GOT3 (cell line): Measurements from ENCODE around the gene NLRP4.

Experiments used
- DNase-seq: peaks from one replicate; lab custom pipeline; 2025; ENCODE audit warnings: mixed read lengths; lab: John Stamatoyannopoulos, UW

NLRP4 gene, protein sequence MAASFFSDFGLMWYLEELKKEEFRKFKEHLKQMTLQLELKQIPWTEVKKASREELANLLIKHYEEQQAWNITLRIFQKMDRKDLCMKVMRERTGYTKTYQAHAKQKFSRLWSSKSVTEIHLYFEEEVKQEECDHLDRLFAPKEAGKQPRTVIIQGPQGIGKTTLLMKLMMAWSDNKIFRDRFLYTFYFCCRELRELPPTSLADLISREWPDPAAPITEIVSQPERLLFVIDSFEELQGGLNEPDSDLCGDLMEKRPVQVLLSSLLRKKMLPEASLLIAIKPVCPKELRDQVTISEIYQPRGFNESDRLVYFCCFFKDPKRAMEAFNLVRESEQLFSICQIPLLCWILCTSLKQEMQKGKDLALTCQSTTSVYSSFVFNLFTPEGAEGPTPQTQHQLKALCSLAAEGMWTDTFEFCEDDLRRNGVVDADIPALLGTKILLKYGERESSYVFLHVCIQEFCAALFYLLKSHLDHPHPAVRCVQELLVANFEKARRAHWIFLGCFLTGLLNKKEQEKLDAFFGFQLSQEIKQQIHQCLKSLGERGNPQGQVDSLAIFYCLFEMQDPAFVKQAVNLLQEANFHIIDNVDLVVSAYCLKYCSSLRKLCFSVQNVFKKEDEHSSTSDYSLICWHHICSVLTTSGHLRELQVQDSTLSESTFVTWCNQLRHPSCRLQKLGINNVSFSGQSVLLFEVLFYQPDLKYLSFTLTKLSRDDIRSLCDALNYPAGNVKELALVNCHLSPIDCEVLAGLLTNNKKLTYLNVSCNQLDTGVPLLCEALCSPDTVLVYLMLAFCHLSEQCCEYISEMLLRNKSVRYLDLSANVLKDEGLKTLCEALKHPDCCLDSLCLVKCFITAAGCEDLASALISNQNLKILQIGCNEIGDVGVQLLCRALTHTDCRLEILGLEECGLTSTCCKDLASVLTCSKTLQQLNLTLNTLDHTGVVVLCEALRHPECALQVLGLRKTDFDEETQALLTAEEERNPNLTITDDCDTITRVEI

DNA sequence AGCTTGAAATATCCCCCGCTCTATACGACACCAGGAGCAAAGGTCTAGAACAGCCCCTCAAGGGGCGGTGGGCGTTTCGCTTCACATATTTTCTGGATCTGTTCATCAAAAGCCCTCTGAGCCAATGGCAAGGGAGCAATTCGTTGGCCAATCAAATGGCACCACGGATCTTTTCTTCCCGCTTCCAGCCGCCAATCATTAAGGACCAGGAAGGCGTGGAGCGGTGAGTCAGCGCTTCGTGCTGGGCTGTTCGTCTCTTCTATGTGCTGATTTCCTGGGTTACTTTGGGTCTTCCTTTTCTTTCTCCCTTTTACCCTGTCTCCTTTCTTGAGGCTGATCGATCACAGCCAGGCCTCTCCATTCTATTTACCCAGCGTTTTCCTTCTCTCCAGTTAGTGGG is at the start of gene NLRP4:
Gene NLRP4 (plus strand): TSS at position 201 of the 400 bp plus-strand sequence. CDS start 15,541 bp downstream, outside the sequence.
- DNase-seq = no peak

DNA sequence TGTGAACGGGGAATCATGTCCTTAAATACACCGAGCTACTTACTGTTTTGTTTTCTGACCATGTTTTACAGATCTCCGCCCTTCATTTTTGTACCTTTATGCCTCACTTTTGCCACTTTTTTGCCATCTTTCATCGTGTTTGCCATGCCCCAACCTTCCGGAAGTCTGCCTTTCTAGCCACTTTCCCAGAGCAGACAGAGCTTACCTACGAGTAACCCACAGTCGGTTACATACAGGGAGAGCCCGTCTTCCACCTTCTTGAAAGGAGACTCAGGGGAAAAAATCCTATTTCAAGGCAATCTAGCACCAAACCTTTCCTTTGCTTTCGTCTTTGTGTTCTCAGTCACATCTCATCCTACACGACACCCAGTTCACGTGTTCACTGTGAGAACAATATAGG is 41.3 kb upstream of the NLRP4 start:
- no peak for DNase-seq

DNA sequence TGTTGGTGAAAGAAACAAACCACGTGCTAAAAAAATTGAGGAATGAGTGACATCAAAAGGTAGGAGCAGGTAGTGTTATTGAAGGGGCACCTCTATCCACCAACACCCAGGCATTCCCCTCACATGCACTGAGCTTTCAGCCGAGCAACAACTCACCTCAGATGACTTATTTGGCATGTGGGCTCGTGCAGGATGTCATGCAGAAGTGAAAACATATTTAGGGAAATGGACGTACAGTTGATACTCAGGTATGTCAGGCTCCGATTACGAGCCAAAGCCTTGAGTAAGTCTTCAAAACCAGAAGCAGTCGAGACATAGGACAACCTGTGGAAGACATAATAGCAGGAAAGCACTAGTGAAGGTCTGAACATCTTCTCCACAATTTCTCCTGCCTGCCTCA is 34.9 kb upstream of the NLRP4 start:
- DNase-seq = no peak

DNA sequence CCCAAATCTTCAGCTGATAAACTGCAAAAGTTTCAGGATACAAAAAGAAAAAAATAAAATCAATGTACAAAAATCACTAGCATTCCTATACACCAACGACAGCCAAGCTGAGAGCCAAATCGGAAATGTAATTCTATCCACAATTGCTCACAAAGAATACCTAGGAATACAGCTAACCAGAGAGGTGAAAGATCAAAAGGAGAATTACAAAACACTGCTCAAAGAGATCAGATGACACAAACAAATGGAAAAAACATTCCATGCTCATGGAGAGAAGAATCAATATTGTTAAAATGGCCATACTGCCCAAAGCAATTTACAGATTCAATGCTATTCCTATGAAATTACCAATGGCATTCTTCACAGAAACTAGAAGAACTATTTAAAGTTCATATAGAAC is 34.1 kb upstream of the NLRP4 start:
- no peak for DNase-seq

DNA sequence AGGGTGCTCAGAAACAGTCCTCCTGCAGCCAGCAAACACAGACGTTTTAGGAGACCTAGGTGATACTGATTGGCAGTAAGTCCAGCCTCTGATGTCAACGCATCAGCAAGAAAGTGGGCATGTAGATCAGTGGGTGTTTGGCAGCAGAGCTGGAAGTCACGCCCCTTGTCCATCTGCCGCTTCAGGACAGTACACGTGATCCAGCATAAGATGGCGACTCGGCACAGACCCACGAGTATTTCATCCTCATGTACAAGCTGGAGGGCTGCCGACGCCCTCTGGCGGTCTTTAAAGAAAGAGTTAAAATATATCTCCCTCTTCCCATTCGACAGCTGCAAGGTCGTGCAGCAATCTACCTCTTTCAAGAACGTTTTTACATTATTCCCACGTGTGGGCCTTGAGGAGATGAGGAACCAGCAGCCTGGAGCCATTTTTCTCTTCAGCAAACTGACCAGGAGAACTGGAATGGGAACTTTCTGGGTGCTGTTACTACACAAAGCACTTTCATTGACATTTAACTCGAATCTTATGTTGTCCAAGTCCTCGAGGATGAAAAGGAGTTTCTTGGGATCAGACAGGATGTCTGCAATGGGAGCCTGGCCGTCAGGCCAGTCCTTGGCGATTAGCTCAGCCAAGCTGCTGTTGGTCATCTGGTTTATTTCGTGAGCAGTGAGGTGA is 26.8 kb upstream of the NLRP4 start:
- DNase-seq = no peak

DNA sequence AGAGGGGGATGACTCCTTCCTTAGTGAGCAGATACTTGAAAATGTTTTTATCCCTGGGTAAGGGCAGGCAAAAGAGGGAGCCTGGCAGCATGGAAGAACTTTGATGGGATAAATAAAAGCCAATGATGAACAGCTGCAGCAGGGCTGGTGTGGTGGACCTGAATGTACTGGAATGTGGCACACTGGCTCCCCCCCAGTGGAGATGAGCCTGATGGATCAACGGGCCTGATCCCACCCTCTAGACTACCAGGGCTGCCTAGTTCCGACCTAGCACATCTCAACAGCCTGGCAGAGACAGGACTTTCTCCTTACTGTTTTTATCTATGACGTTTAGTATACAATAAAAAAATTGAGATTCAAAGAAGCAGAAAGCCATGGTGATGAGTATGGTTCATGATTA is 25.0 kb upstream of the NLRP4 start:
- DNase-seq = no peak

DNA sequence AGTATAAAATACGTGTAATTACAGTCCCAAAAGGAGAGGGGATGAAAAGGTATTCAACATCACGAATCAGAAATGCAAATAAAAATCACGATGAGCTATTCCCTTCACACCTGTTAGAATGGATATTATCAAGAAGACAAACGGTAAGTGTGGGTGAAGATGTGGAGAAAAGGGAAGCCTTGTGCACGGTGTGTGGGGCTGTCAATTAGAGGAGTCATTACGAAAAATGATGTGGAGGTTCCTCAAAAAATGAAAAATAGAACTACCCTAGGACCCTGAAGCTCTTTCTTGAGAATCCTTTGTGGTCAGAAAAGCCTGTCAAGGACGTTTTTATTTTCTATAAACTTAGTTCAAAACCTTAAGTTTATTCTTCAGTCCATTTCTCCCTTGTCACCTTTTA is 23.9 kb upstream of the NLRP4 start:
- DNase-seq = no peak

DNA sequence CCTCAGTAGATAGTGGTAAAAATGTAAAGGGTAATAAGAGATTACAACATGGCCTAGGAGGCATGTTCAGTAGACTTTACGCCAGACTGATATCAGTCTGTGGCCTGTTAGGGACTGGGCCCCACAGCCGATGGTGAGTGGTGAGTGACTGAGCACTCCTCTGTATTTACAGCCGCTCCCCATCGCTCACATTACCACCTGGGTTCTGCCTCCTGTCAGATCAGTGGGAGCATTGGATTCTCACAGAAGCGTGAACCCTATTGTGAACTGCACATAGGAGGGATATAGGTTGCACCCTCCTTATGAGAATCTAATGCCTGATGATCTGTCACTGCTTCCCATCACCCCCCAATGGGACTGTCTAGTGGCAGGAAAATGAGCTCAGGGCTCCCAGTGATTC is 22.4 kb upstream of the NLRP4 start:
- no peak for DNase-seq

DNA sequence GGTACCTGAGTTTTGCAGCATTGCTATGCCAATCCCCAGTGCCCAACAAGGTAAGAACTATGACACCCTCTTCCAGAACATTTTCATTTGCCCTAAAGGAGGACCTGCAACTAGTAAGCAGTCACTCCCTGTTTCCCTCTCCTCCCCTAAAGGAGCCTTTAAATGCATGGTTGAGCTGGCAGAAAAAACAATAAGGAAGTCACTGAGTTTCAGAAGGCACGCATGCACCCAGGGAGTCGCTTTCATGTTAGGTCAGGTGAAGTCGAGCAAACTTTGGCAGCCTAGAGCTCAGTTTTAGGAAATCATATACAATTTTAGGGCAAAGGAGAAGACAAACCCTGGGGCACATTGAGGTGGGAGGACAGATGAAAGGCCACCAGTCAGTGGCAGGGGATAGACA is 16.3 kb upstream of the NLRP4 start:
- no peak for DNase-seq

DNA sequence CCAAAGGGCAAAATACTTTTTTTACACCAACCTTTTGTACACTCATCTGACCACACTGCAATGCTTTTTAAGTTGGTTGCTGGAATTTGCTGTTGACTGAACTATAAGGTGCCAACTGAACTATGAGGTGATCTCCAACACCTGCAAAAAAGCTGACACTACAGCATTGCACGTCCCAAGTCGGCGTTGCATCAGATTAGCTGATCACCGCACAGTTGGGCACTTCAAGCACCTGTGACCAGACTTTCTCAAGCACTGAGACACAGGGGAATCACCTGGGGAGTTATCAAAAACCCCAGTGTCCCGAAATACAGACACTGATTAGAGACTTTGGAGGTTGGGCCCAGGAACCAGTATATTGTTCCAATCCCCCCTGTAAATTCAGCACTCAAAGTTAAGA is 5.7 kb upstream of the NLRP4 start:
- DNase-seq = no peak

DNA sequence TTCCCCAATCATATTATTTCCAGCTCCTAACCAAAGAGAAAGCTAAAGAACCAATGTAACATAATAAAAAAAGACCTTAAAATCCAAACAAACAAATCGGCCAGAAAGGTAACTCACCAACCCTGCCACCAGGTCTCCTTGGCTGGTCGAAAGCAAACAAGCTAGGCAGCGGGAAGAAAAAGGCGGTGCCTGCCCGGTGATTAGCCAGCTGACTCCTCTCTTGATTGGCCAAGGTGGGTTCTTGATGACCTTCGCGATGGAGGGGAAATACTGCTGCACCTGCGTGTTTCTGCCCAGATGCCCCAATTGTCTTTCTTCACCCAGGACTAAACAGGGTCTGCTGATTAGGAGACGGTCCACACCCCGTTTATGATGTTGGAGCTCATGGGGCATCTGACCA is 4.5 kb upstream of the NLRP4 start, which contains the start of gene NLRP11:
Gene NLRP11 (minus strand): TSS at position 154 of the 400 bp plus-strand sequence. CDS start 13,825 bp downstream, outside the sequence.
- DNase-seq = no peak

DNA sequence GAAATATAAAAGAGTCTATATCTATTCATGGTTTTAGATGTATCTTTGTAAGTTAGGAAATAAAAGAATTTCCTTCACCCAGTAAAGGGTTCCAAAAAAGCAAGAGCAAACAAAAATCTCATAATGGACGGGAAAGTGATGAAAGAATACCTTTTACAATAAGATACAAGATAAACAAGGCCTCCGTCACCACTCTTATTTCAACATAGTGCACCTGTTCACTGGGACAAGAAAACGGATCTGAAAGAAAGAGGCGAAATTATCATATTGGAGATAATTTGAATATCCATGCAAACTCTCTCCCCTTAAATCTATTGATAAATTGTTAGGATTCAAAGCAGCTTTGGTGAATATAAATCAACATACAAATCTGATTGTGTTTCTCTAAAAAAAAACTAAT is 3.7 kb upstream of the NLRP4 start:
- DNase-seq = no peak

DNA sequence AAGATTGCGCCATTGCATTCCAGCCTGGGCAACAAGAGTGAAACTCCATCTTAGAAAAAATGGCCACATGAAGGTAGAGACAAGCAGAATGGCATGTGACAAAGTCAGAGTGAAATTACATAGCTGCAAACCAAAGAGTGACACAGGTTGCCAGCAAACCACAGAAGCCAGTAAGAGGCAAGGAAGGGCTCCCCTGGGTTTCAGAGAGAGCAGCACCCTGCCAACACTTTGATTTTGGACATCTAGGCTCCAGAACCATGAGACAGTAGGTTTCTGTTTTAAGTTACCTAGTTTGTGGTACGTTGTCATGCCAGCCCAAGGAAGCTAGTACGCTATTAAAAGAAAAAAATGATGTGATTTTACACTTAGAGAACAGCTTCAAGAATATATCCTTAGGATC is 1.9 kb downstream of the NLRP4 start:
- DNase-seq = no peak

DNA sequence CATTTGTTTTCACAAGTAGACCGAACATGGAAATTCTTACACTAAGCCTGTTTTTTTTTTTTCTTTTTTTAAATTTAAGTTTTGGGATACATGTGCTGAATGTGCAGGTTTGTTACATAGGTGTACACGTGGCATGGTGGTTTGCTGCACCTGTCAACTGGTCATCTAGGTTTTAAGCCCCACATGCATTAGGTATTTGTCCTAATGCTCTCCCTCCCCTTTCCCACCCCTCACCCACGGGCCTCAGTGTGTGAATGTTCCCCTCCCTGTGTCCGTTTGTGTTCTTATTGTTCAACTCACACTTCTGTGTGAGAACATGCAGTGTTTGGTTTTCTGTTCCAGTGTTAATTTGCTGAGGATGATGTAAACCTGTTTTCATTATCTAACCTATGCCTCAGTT is 2.6 kb downstream of the NLRP4 start:
- no peak for DNase-seq

DNA sequence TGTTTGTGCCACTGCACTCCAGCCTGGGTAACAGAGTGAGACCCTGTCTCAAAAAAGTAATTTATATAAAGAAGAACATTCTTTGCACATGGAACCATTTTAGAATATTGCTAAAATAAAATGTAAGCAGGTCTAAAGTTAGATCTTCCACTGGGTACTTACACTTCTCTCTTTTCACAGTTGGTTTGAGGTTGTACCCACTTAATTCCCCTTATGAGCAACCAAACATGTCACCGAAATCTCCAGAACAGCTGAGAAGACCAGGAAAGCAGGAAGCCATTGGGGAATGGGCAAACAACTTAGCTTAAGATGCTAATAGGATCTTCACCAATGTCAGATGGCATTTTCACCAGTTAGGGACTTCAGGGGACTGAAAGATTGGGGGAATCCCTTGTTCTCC is 18.8 kb downstream of the NLRP4 start:
- DNase-seq = no peak

DNA sequence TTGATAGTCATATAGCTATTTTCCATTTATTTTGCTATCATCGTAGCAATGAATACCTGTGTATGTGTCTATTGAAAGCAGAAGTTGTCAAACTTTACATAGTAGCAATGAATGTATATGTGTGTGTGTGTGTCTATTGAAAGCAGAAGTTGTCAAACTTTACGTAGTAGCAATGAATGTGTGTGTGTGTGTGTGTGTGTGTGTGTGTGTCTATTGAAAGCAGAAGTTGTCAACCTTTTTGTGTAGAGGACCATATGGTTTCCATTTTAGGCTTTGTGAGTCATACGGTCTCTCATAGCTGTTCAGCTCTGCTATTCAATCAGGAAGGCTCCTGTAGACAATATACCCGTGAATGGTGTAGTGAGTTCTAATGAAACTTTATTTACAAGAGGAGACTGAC is 20.8 kb downstream of the NLRP4 start:
- DNase-seq = no peak

DNA sequence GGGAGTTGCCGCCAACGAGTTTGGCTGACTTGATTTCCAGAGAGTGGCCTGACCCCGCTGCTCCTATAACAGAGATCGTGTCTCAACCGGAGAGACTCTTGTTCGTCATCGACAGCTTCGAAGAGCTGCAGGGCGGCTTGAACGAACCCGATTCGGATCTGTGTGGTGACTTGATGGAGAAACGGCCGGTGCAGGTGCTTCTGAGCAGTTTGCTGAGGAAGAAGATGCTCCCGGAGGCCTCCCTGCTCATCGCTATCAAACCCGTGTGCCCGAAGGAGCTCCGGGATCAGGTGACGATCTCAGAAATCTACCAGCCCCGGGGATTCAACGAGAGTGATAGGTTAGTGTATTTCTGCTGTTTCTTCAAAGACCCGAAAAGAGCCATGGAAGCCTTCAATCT is 21.6 kb downstream of the NLRP4 start:
- no peak for DNase-seq

DNA sequence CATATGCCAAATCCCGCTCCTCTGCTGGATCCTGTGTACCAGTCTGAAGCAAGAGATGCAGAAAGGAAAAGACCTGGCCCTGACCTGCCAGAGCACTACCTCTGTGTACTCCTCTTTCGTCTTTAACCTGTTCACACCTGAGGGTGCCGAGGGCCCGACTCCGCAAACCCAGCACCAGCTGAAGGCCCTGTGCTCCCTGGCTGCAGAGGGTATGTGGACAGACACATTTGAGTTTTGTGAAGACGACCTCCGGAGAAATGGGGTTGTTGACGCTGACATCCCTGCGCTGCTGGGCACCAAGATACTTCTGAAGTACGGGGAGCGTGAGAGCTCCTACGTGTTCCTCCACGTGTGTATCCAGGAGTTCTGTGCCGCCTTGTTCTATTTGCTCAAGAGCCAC is 22.1 kb downstream of the NLRP4 start:
- DNase-seq = no peak

DNA sequence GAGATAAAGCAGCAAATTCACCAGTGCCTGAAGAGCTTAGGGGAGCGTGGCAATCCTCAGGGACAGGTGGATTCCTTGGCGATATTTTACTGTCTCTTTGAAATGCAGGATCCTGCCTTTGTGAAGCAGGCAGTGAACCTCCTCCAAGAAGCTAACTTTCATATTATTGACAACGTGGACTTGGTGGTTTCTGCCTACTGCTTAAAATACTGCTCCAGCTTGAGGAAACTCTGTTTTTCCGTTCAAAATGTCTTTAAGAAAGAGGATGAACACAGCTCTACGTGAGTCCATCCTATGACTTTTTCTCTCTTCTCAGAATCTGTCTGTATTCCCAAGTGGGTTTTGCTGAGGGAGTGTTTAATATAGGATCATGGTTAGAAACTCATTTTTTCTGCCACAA is 22.6 kb downstream of the NLRP4 start:
- no peak for DNase-seq

DNA sequence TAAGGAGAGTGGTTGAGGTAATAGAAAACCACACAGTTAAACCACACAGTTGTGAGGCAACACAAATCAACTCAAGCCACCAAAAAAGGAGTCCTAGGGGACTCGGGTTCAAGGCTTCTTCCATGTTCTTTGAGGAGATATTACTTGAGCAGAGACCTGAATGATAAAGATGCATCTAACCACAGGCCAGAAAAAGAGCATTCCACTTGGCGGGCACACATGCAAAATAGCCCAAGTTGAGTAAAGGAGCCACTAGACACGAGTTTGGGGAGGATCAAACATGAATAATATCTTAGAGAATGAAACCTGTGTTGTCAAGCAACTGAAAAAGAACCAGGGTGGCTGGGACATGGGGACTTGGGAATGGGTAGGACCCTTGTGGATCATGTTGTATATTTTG is 30.2 kb downstream of the NLRP4 start:
- no peak for DNase-seq

DNA sequence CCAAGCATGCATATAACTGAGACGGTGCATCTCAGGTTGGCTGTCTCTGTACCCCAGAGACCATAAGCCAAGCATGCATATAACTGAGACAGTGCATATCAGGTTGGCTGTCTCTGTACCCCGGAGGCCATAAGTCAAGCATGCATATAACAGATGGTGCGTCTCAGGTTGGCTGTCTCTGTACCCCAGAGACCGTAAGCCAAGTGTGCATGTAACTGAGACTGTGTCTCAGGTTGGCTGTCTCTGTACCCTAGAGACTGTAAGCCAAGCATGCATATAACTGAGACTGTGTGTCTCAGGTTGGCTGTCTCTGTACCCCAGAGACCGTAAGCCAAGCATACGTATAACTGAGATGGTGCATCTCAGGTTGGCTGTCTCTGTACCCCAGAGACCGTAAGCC is 30.8 kb downstream of the NLRP4 start:
- no peak for DNase-seq

DNA sequence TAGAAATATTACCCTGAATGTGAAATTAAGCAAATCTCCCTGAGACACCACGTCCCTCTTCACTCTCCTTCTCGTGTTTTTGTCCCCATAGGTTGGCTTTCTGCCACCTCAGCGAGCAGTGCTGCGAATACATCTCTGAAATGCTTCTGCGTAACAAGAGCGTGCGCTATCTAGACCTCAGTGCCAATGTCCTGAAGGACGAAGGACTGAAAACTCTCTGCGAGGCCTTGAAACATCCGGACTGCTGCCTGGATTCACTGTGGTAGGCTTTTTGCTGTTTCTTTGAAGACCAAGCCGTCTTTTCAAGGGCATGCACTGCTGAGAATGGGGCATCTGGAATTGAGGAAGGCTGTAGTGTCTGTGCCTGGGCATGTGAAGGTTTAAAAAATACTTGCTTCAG is 34.4 kb downstream of the NLRP4 start:
- no peak for DNase-seq
